Thoracic aorta (tissue), 2 donors: ENCODE data around the gene THADA. TPM values are rescaled to one million over a fixed set of nuclear protein-coding genes. Genes with fewer than 3 reads are reported as not detected.

ENCODE experiments used
- ATAC-seq: fragments of 150-250 bp; one replicate; pipeline ENCODE4 v1.8.0; 2017; ENCODE audit warnings: low read depth; ENCODE audit not compliant: insufficient number of reproducible peaks, low FRiP score
- DNase-seq: peaks from one replicate; pipeline ENCODE4 v3.0.0-alpha.2; 2020; ENCODE audit warnings: low spot score
- H3K27ac ChIP-seq, 2 donors: fragments of 200-600 bp; sonication (generic); 1 replicate in 1 of 2; 2 replicates in 1 of 2; pipeline ENCODE4 v1.5.1; 2016; ENCODE audit warnings: mild to moderate bottlenecking in 2 of 2, moderate library complexity in 2 of 2
- H3K27me3 ChIP-seq: fragments of 200-600 bp; sonication (generic); replicated peaks from 2 replicates; pipeline ENCODE4 v1.6.0; 2016; ENCODE audit warnings: mild to moderate bottlenecking; ENCODE audit not compliant: insufficient read depth
- H3K36me3 ChIP-seq: fragments of 200-600 bp; sonication (generic); one replicate; pipeline ENCODE4 v1.5.1; 2016
- H3K4me1 ChIP-seq, 2 donors: fragments of 200-600 bp; sonication (generic); 1 replicate in 1 of 2; 2 replicates in 1 of 2; pipeline versions ENCODE4 v1.5.1 to v1.6.0; 2016; ENCODE audit warnings: low read depth in 2 of 2, mild to moderate bottlenecking in 1 of 2; ENCODE audit not compliant: control insufficient read depth in 1 of 2
- H3K4me3 ChIP-seq: fragments of 200-600 bp; sonication (generic); 2 replicates; pipeline ENCODE4 v1.5.1; 2016; ENCODE audit warnings: mild to moderate bottlenecking
- H3K9me3 ChIP-seq: fragments of 200-600 bp; sonication (generic); 2 replicates; pipeline ENCODE4 v1.5.1; 2016
- CTCF ChIP-seq: fragments of 200-600 bp; sonication (generic); IDR thresholded peaks from one replicate; pipeline ENCODE4 v1.5.1; 2019; ENCODE audit warnings: antibody characterized with exemption
- total RNA-seq, 2 donors: library from RNA; depleted of rRNA; stranded (reverse); fragments of >200 nt; gene quantifications; one replicate each; pipeline versions ENCODE4 v1.1.0 to v1.2.3, GENCODE V29; 2016

THADA gene
- total RNA-seq, 2 donors from 2014 or later, result 33.3 to 46.6 TPM

GRCh38 chr2:43238176-43238575, 357.7 kb downstream of the THADA start:
- no peak for ATAC-seq
- H3K27ac ChIP-seq, result peak overlapping the region in 1 of 2 donors; percentile 34

DNA sequence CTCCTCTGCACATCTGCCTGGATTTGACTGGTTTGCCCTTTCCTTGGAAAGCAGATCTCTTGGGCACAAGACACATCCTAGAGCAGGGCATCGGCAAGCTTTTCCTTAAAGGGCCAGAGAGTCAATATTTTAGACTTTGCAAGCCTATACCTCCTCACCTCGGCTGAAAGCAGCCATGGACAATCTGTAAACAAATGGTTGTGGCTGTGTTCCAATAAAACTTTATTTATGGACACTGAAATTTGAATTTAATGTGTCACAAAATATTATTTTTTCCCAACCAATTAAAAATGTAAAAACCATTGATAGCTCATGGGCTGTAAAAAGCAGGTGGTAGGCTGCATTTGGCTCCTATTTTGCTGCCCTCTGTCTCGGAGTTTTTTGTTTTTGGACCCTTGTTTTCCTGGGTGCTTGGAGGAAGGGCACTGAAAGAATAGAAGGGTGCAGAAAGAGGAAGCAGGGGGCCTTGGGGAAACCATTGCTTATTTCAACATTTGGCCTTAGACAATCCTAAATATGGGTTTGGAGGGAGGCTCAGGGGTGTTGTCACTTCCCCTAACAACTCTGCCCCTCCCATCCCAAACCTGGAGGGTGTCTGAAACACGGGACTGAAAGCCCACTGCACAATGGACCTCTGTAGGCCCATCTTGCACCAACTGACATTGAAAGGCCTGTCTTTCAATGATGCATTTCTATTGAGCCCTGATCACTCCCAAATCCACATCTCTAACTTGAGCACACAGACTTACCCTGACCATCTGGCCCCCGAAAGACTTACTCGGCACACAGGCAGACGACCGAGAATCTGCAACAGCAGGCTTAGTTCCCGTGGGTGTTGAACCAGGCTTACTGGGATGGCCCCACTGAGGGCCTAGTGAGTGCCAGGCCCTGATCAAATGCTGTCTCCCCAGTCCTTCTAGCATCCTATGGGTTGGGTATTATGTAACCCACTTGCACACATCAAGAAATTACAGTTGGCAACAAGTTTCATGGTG, 362.3 kb downstream of the THADA start:
- Histone ChIP-seq H3K9me3 (no peaks in the 10 kb centered on the region), H3K27me3 (no peaks in the 10 kb centered on the region), H3K4me1 (peaks cover 18% of the 10 kb centered on the region in 2 donors), H3K36me3 (peaks cover 4% of the 10 kb centered on the region), H3K27ac (no peak overlapping the region), H3K4me3 (no peak overlapping the region)
- no peak for TF ChIP-seq CTCF
- ATAC-seq (no peak), DNase-seq (no peak)

More at GRCh38 chr2:43238176-43238575, 357.7 kb downstream of the THADA start:
- DNase-seq, result no peak
- H3K9me3 ChIP-seq, result no peaks in the 10 kb centered on the region
- TF ChIP-seq CTCF, result no peak
- no peaks in the 10 kb centered on the region for H3K36me3 ChIP-seq
- H3K4me1 ChIP-seq, result peaks cover 5 to 7% of the 10 kb centered on the region in 2 donors
- H3K27me3 ChIP-seq, result no peaks in the 10 kb centered on the region
- H3K4me3 ChIP-seq, result no peak overlapping the region

GRCh38 chr2:43230951-43231827, 364.6 kb downstream of the THADA start:
- H3K27ac ChIP-seq, result peak overlapping the region in 1 of 2 donors; percentile 12
- peaks cover 21 to 23% of the 10 kb centered on the region in 2 donors for H3K4me1 ChIP-seq
- TF ChIP-seq CTCF, result no peak

DNA sequence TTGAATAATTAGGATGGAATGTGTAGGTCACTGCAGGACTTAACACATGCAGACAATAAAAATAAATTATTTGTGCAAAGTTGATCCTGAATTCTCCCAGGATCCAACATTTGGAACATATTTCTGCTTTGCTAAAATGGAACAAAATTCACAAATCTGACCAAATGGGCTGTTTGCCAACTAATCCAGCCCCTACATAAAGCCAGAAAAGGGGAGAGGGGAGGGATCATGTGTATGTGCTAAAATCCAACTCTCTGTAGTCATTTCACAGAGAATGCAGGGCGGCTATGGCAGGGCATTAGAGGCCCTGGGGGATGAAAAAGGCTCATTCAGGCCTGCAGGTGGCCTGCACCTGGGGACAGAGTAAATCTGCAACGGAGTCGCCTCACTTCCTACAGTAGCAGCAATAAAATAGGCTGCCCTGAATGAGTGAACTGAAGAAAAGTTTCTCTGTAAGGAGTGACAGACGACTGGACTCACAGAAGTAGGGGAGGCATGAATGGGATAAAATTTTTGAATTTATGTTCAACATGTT, 365.4 kb downstream of the THADA start:
- DNase-seq (no peak), ATAC-seq (no peak)
- no peaks in the 10 kb centered on the region for H3K27me3 ChIP-seq
- peaks cover 21 to 23% of the 10 kb centered on the region in 2 donors for H3K4me1 ChIP-seq
- H3K36me3 ChIP-seq, result peaks cover 4% of the 10 kb centered on the region
- H3K4me3 ChIP-seq, result no peak overlapping the region
- TF ChIP-seq CTCF, result no peak
- H3K27ac ChIP-seq, result no peak overlapping the region
- H3K9me3 ChIP-seq, result no peaks in the 10 kb centered on the region

More at GRCh38 chr2:43230951-43231827, 364.6 kb downstream of the THADA start:
- H3K4me3 ChIP-seq, result no peak overlapping the region
- no peaks in the 10 kb centered on the region for H3K9me3 ChIP-seq
- DNase-seq (no peak), ATAC-seq (no peak)
- H3K36me3 ChIP-seq, result peaks cover 4% of the 10 kb centered on the region
- no peaks in the 10 kb centered on the region for H3K27me3 ChIP-seq
